Measurements from ENCODE around the gene EFEMP2. TPM values are rescaled to one million over a fixed set of nuclear protein-coding genes. Genes with fewer than 3 reads are reported as not detected.

EFEMP2 gene
- total RNA-seq, 1 donor from 2014 or later, result 131 TPM

GRCh38 chr11:65847746-65848145 is 24.9 kb downstream of the EFEMP2 start:
- H3K9me3 Mint-ChIP-seq (ENCODE audit: unreplicated experiment), result peaks cover 4% of the 10 kb centered on the region
- H3K4me3 Mint-ChIP-seq (ENCODE audit: unreplicated experiment), result no peak overlapping the region
- no peaks in the 10 kb centered on the region for H3K27me3 Mint-ChIP-seq (ENCODE audit: unreplicated experiment)
- H3K4me1 Mint-ChIP-seq (ENCODE audit: unreplicated experiment), result no peaks in the 10 kb centered on the region
- H3K27ac Mint-ChIP-seq (ENCODE audit: unreplicated experiment), result no peak overlapping the region
- no peak for DNase-seq (ENCODE audit: extremely low spot score, unreplicated experiment)
- peaks cover 15% of the 10 kb centered on the region for H3K36me3 Mint-ChIP-seq (ENCODE audit: unreplicated experiment)
- TF ChIP-seq CTCF (IDR thresholded peaks at IDR 0.05), result no peak

GRCh38 chr11:65844231-65844872 is 28.2 kb downstream of the EFEMP2 start:
- H3K9me3 Mint-ChIP-seq (ENCODE audit: unreplicated experiment), result no peaks in the 10 kb centered on the region
- no peaks in the 10 kb centered on the region for H3K4me1 Mint-ChIP-seq (ENCODE audit: unreplicated experiment)
- H3K36me3 Mint-ChIP-seq (ENCODE audit: unreplicated experiment), result no peaks in the 10 kb centered on the region
- H3K27me3 Mint-ChIP-seq (ENCODE audit: unreplicated experiment), result no peaks in the 10 kb centered on the region
- no peak overlapping the region for H3K27ac Mint-ChIP-seq (ENCODE audit: unreplicated experiment)
- no peak overlapping the region for H3K4me3 Mint-ChIP-seq (ENCODE audit: unreplicated experiment)
- no peak for DNase-seq (ENCODE audit: extremely low spot score, unreplicated experiment)
- TF ChIP-seq CTCF (IDR thresholded peaks at IDR 0.05), result no peak

GRCh38 chr11:65843811-65844210 is 28.8 kb downstream of the EFEMP2 start:
- H3K27ac Mint-ChIP-seq (ENCODE audit: unreplicated experiment), result no peak overlapping the region
- no peaks in the 10 kb centered on the region for H3K27me3 Mint-ChIP-seq (ENCODE audit: unreplicated experiment)
- no peaks in the 10 kb centered on the region for H3K4me1 Mint-ChIP-seq (ENCODE audit: unreplicated experiment)
- TF ChIP-seq CTCF (IDR thresholded peaks at IDR 0.05), result no peak
- H3K36me3 Mint-ChIP-seq (ENCODE audit: unreplicated experiment), result no peaks in the 10 kb centered on the region
- H3K9me3 Mint-ChIP-seq (ENCODE audit: unreplicated experiment), result no peaks in the 10 kb centered on the region
- DNase-seq (ENCODE audit: extremely low spot score, unreplicated experiment), result no peak
- H3K4me3 Mint-ChIP-seq (ENCODE audit: unreplicated experiment), result no peak overlapping the region

GRCh38 chr11:65842144-65842543 is 30.5 kb downstream of the EFEMP2 start:
- Mint-ChIP-seq H3K27me3 (ENCODE audit: unreplicated experiment) (no peaks in the 10 kb centered on the region), H3K4me3 (ENCODE audit: unreplicated experiment) (no peak overlapping the region), H3K27ac (ENCODE audit: unreplicated experiment) (no peak overlapping the region), H3K4me1 (ENCODE audit: unreplicated experiment) (peaks cover 1% of the 10 kb centered on the region), H3K36me3 (ENCODE audit: unreplicated experiment) (peaks cover 1% of the 10 kb centered on the region), H3K9me3 (ENCODE audit: unreplicated experiment) (no peaks in the 10 kb centered on the region)
- no peak for TF ChIP-seq CTCF (IDR thresholded peaks at IDR 0.05)
- no peak for DNase-seq (ENCODE audit: extremely low spot score, unreplicated experiment)

- peaks cover 22% of the 10 kb centered on the region for H3K27me3 Mint-ChIP-seq (ENCODE audit: unreplicated experiment)
- H3K27ac Mint-ChIP-seq (ENCODE audit: unreplicated experiment), result no peak overlapping the region
- no peaks in the 10 kb centered on the region for H3K9me3 Mint-ChIP-seq (ENCODE audit: unreplicated experiment)
- no peak for DNase-seq (ENCODE audit: extremely low spot score, unreplicated experiment)
- no peak for TF ChIP-seq CTCF (IDR thresholded peaks at IDR 0.05)
- no peak overlapping the region for H3K4me3 Mint-ChIP-seq (ENCODE audit: unreplicated experiment)
- H3K36me3 Mint-ChIP-seq (ENCODE audit: unreplicated experiment), result peaks cover 3% of the 10 kb centered on the region
- peaks cover 6% of the 10 kb centered on the region for H3K4me1 Mint-ChIP-seq (ENCODE audit: unreplicated experiment)
Observed at GRCh38 chr11:65834202-65834601, 38.4 kb downstream of the EFEMP2 start.

Measured in osteocyte (in vitro differentiated cells).